ENCODE measurements around the gene AKAP10. TPM values are rescaled to one million over a fixed set of nuclear protein-coding genes. Genes with fewer than 3 reads are reported as not detected.

The AKAP10 gene
- total and polyA plus RNA-seq, 2 donors (not counting 1 experiment from before 2014, with no cell fraction given), result 20.6 to 71.2 TPM

DNA sequence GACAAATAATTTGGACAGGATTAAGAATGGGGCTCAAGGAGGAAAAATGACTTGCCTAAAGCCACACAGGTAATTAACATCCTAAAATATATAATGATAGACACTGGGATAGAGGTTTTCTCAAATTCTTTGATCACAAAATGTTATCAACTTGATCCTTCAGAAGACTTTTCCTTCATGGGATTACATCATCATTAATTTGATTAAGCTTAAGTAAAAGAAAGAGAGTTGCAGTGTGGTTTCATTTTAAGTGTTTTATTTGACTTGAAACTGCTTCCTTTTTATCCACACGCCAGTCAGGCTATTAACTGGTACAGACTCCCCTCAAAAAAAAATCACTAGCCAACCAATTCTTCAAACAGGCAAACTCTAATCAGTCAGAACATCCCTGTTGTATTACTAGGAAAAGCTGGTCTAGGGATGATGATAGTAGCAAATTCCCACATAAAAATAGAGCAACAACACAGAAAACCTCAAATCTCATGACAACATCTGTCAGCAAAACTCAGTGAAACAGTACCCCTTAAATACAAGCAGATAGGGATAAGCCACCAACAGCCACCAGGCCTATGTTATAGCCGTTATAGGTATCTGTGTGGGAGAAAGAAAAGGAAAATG is 32.5 kb downstream of the AKAP10 start:
- no peaks in the 10 kb centered on the region for H3K9me3 ChIP-seq (ENCODE audit: control extremely low read depth in 1 of 3, control insufficient read depth in 2 of 3, insufficient read depth in 1 of 3, low read length in 2 of 3)
- Mint-ChIP-seq H3K4me3 (no peak overlapping the region), H3K27me3 (no peaks in the 10 kb centered on the region), H3K27ac (no peak overlapping the region), H3K9me3 (ENCODE audit: insufficient read depth) (no peaks in the 10 kb centered on the region), H3K4me1 (peaks cover 26% of the 10 kb centered on the region)
- H3K27ac ChIP-seq (ENCODE audit: low read length in 2 of 2), result no peak overlapping the region
- H2AFZ ChIP-seq (ENCODE audit: insufficient read depth, low read depth, low read length, poor library complexity, severe bottlenecking), result no peak overlapping the region
- H3K79me2 ChIP-seq (ENCODE audit: control insufficient read depth, insufficient read depth, low read length), result peaks cover 56% of the 10 kb centered on the region
- H3K4me1 ChIP-seq (ENCODE audit: control insufficient read depth in 2 of 2, insufficient read depth in 2 of 2, low read length in 2 of 2), result peaks cover 9 to 10% of the 10 kb centered on the region in 2 donors
- H4K20me1 ChIP-seq (ENCODE audit: control insufficient read depth, insufficient read depth, low read length, poor library complexity, severe bottlenecking), result peaks cover 71% of the 10 kb centered on the region
- WGBS (ENCODE audit: insufficient coverage), result no CpG with 5 or more reads among the region's 2 CpGs
- TF ChIP-seq EZH2 (IDR thresholded peaks at IDR 0.05; ENCODE audit: borderline replicate concordance, insufficient read depth, low read depth, low read length, poor library complexity, severe bottlenecking), result no peak
- TF ChIP-seq, protein P1, sequence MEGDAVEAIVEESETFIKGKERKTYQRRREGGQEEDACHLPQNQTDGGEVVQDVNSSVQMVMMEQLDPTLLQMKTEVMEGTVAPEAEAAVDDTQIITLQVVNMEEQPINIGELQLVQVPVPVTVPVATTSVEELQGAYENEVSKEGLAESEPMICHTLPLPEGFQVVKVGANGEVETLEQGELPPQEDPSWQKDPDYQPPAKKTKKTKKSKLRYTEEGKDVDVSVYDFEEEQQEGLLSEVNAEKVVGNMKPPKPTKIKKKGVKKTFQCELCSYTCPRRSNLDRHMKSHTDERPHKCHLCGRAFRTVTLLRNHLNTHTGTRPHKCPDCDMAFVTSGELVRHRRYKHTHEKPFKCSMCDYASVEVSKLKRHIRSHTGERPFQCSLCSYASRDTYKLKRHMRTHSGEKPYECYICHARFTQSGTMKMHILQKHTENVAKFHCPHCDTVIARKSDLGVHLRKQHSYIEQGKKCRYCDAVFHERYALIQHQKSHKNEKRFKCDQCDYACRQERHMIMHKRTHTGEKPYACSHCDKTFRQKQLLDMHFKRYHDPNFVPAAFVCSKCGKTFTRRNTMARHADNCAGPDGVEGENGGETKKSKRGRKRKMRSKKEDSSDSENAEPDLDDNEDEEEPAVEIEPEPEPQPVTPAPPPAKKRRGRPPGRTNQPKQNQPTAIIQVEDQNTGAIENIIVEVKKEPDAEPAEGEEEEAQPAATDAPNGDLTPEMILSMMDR (IDR thresholded peaks at IDR 0.05), result no peak
- peaks cover 0 to 58% of the 10 kb centered on the region in 2 experiments for H3K36me3 ChIP-seq (replicated peaks in 1 of 2; ENCODE audit: control extremely low read depth in 1 of 2, control insufficient read depth in 1 of 2, extremely low read depth in 1 of 2, insufficient read depth in 2 of 2, low read length in 1 of 2)
- no peak for ATAC-seq (ENCODE audit: low read depth)
- H3K9ac ChIP-seq (ENCODE audit: low read length), result no peak overlapping the region
- H3K4me3 ChIP-seq (ENCODE audit: control extremely low read depth in 1 of 5, extremely low read depth in 1 of 5, insufficient read depth in 1 of 5, low read depth in 2 of 5, low read length in 4 of 5), result no peak overlapping the region
- DNase-seq, result no peak
- POLR2A ChIA-PET, result no interaction called here
- intact Hi-C loops (cut with micrococcal nuclease), result no loop called here
- CTCF ChIA-PET, result no interaction called here
- H3K4me2 ChIP-seq (replicated peaks; ENCODE audit: low read depth, low read length, poor library complexity, severe bottlenecking), result no peak overlapping the region
- no peaks in the 10 kb centered on the region for H3K27me3 ChIP-seq (replicated peaks in 1 of 4; ENCODE audit: control extremely low read depth in 1 of 4, control insufficient read depth in 3 of 4, insufficient read depth in 4 of 4, low read length in 3 of 4)

DNA sequence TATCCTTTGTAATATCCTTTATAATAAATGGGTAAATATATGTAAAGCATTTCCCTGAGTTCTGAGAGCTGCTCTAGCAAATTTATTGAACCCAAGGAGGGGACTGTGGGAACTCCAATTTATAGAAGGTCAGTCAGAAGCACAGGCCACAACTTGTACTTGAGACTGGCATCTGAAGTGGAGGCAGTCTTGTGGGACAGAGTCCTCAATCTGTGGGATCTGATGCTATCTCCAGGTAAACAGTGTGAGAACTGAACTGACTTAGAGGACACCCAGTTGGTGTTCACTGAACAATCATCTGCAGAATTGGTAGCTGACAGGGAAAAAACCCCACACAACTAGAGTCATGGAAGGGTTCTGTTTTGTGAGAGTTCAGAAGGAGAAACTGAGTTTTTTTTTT is 34.0 kb downstream of the AKAP10 start:
- no peak overlapping the region for H3K4me3 ChIP-seq (ENCODE audit: control extremely low read depth in 1 of 5, extremely low read depth in 1 of 5, insufficient read depth in 1 of 5, low read depth in 2 of 5, low read length in 4 of 5)

More for the DNA sequence above, 34.0 kb downstream of the AKAP10 start:
- Histone ChIP-seq H3K4me2 (replicated peaks; ENCODE audit: low read depth, low read length, poor library complexity, severe bottlenecking) (no peak overlapping the region), H3K4me1 (ENCODE audit: control insufficient read depth in 2 of 2, insufficient read depth in 2 of 2, low read length in 2 of 2) (peaks cover 6 to 7% of the 10 kb centered on the region in 2 donors), H3K9ac (ENCODE audit: low read length) (no peak overlapping the region), H3K36me3 (replicated peaks in 1 of 2; ENCODE audit: control extremely low read depth in 1 of 2, control insufficient read depth in 1 of 2, extremely low read depth in 1 of 2, insufficient read depth in 2 of 2, low read length in 1 of 2) (peaks cover 3 to 68% of the 10 kb centered on the region in 2 experiments), H3K27me3 (replicated peaks in 1 of 4; ENCODE audit: control extremely low read depth in 1 of 4, control insufficient read depth in 3 of 4, insufficient read depth in 4 of 4, low read length in 3 of 4) (no peaks in the 10 kb centered on the region), H3K9me3 (ENCODE audit: control extremely low read depth in 1 of 3, control insufficient read depth in 2 of 3, insufficient read depth in 1 of 3, low read length in 2 of 3) (no peaks in the 10 kb centered on the region), H2AFZ (ENCODE audit: insufficient read depth, low read depth, low read length, poor library complexity, severe bottlenecking) (no peak overlapping the region), H3K27ac (ENCODE audit: low read length in 2 of 2) (no peak overlapping the region), H4K20me1 (ENCODE audit: control insufficient read depth, insufficient read depth, low read length, poor library complexity, severe bottlenecking) (peaks cover 63% of the 10 kb centered on the region), H3K79me2 (ENCODE audit: control insufficient read depth, insufficient read depth, low read length) (peaks cover 42% of the 10 kb centered on the region)
- DNase-seq, result no peak
- Mint-ChIP-seq H3K4me3 (no peak overlapping the region), H3K27ac (no peak overlapping the region), H3K9me3 (ENCODE audit: insufficient read depth) (no peaks in the 10 kb centered on the region), H3K27me3 (no peaks in the 10 kb centered on the region), H3K4me1 (peaks cover 22% of the 10 kb centered on the region)
- TF ChIP-seq, protein P1 (IDR thresholded peaks at IDR 0.05), result no peak
- TF ChIP-seq EZH2 (IDR thresholded peaks at IDR 0.05; ENCODE audit: borderline replicate concordance, insufficient read depth, low read depth, low read length, poor library complexity, severe bottlenecking), result no peak
- ChIA-PET POLR2A (interaction anchor here (0.6 kb wide), 1 partner anchor 12 kb away, joined by 5 read pairs; no protein-coding TSS in a partner anchor), CTCF (no interaction called here)
- no peak for ATAC-seq (ENCODE audit: low read depth)
- intact Hi-C loops (cut with micrococcal nuclease), result no loop called here

Measured in B cell (primary cell).